NCI-H1105 treated with DMSO at 0.1 percent for 48 hours (cell line): ENCODE measurements around the gene TUBGCP5.

Experiments used
- DNase-seq: peaks from one replicate; lab custom pipeline; 2025; lab: John Stamatoyannopoulos, UW

Gene TUBGCP5

DNA sequence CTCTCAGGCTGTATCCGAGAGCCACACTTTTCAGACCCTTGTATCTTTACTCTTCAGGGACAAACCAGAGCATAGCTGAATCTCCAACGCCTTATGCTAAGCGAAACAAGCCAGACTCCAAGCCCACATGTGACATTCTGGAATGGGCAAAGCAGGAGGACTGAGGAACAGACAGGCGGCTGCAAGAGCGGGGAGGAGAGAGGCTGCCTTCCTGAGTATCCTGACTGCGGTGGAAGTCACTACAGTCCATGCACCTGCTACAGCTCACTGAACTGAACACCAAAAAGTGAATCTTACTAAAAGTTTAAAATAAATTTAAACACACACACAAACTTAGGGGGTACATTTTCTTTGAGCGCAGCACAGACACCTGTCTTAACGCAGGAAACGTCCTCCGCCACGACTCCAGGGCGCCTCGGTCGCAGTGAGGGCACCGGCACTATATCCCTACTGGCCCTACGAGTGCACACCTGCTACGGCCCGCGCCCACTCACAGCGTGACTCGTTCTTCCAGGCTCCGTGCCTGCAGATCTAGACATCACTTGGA lies 60.6 kb downstream of the TUBGCP5 start:
- DNase-seq = no peak

DNA sequence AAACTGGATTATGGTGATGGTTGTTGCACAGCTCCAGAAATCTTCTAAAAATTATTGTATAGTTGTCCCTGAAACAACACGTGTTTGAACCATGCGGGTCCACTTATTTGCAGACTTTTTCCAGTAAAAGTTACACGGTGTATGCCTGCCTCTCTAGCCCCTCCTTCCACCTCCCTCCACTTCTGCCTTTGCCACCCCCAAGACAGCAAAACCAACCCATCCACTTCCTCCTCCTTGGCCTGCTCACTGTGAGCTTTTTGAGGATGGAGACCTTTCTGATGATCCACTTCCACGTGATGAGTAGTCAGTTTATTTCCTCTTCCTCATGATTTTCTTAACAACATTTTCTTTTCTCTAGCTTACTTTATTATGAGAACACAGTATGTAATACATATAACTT lies 64.6 kb downstream of the TUBGCP5 start:
- no peak for DNase-seq

DNA sequence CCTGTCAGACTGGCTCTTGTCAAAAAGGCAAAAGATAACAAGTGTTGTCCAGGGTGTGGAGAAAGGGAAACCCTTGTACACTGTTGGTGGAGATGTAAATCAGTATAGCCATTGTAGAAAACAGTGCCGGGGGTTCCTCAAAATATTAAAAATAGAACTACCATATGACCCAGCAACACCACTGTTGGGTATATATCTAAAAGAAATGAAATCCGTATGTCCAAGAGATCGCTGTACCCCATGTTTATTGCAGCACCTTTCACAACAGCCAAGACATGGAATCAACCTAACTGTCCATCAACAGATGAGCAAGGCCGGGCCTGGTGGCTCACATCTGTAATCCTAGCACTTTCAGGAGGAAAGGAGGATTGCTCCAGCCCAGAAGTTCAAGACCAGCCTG lies 65.4 kb downstream of the TUBGCP5 start:
- no peak for DNase-seq

DNA sequence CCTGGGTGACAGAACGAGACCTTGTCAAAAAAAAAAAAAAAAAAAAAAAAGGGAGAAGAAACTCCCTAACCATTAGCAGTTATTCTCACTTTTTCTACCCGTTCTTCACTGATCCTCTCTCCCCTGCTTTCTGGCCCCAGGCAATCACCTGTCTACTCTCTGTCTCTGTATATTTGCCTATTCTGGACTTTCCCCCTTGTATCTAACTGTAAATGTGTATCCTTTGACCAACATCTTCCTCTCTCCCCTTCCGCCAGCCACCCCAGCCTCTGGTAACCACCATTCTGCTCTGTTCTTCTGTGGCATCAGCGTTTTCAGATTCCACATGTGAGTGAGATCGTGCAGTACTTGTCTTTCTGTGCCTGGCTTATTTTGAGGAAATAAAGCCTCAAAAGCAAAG lies 66.1 kb downstream of the TUBGCP5 start:
- no peak for DNase-seq

DNA sequence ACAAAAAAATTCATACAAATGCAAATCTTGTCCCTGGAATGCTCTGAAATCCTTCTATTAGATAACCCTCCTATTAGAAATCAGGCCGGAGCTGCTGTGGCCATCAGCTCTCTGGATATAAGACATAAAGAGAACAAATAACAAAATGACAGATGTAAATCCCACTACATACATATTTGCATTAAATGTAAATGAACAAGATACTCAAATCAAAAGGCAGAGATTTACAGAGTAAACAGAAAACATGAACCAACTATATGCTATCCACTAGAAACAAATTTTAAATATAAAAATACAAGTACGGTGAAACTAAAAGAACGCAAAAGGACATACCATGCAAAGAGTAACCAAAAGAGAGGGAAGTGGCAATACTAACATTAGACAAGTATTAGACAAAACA lies 69.9 kb downstream of the TUBGCP5 start:
- DNase-seq = no peak

- no peak for DNase-seq
These were observed 71.0 kb downstream of the TUBGCP5 start for GRCh38 chr15:22968366-22968765.

- DNase-seq = no peak
These were observed 72.1 kb downstream of the TUBGCP5 start for GRCh38 chr15:22967084-22967770.

- no peak for DNase-seq
These were observed 72.9 kb downstream of the TUBGCP5 start for GRCh38 chr15:22966321-22967083.

- no peak for DNase-seq
These were observed 75.7 kb downstream of the TUBGCP5 start for GRCh38 chr15:22963641-22964040.

DNA sequence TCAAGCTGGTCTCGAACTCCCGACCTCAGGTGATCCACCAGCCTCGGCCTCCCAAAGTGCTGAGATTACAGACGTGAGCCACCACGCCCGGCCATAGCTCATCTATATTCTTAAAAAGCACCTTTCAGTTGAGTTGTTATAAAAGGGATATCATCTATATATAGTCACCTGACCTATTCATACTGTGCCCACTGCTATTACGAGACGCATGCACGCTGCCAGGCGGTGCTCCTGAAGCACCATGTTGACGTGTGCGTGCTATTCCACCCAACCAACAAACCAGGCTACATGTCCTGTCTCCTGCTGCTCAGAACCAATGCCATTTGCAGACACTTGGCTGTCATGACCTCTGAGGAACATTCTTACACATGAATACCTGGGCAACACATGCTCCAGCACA lies 76.8 kb downstream of the TUBGCP5 start:
- no peak for DNase-seq

DNA sequence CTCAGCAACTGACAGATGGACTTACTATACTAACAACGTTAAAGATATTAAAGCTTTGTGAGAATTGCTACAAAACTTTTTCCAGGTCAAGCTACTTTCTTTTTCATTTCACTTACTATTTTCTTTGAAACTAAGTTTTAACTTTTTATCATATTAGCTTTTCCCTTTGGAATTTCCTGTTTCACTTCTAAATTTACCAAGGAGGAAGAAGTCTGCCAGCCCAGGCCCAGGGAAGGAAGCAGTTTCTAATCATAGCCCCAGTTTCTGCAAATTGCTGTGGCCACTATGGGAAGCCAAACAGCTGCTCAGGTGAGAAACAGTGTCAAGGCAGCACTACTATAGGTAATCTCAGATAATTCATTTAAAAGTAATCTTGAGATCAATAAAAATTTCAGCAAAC lies 77.6 kb downstream of the TUBGCP5 start:
- DNase-seq = no peak

DNA sequence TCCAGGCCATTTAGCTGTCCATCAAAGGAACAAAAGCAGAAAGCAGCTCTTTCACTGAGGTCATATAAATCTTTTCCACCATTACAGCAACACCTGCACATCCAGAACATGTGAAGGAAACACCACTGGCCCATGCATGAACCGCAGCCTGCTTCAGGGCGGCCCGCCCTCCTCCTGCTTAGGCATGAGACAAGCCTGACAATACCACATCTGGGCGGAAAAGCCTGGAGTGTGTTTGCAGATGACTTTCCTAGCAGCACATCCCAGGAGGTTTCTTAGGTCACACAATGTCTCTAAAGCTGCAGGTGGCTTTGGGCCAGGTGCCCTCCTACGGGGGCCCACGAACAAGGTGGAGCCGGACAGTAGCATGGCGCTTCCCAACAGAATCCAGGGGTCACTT lies 78.8 kb downstream of the TUBGCP5 start:
- no peak for DNase-seq

GRCh38 chr15:22960126-22960525 lies 79.2 kb downstream of the TUBGCP5 start:
- no peak for DNase-seq

- no peak for DNase-seq
These were observed 79.9 kb downstream of the TUBGCP5 start for GRCh38 chr15:22959321-22960101.

DNA sequence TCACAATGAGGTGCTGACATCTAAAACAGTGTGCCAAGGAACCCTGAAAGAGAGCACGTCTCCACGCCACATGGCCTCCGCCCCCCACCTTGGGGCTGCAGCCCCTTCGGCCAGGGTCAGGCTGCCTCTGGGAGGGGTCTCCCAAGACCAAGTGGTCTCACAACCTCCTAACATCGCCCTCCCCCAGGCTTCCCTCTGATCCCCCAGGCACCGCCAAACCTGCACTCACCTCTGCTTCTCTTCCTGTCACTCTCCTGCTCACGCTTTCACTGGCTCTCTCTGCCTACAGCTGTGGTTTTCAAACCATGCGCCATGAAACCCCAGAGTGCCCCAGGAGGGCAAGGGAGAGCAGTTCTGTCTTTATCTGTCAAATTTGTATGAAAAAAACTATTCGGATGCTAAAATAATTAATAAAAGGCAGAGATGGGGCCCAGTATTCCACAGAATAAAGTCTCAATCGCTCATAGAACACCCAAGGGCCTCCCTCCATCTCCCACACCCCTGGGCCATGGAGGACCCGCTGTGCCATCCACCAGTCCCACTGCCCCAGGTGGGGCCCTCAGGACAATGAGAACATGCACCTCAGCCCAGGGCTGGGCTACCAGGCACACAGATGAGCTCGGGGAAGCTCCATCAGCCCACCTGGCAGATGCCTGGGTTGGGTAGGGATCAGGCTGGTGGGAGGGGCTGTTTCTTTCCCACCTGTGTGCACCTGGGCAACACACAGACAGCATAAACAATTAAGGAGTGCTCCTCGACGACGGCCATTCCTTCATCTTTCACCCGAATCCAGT lies 80.7 kb downstream of the TUBGCP5 start:
- no peak for DNase-seq

DNA sequence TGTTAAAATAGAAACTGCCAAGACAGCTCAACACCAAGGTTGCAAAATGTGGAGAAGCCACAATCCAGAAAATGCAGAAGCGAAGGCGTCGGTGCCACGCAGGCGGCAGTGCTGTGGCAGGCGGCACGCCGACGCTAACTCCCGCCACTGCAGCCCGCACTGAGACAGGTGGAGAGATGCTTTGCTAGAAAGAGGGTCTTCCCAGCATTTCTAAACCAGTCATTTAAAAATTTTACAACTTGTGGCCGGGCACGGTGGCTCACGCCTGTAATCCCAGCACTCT lies 82.5 kb downstream of the TUBGCP5 start:
- no peak for DNase-seq

DNA sequence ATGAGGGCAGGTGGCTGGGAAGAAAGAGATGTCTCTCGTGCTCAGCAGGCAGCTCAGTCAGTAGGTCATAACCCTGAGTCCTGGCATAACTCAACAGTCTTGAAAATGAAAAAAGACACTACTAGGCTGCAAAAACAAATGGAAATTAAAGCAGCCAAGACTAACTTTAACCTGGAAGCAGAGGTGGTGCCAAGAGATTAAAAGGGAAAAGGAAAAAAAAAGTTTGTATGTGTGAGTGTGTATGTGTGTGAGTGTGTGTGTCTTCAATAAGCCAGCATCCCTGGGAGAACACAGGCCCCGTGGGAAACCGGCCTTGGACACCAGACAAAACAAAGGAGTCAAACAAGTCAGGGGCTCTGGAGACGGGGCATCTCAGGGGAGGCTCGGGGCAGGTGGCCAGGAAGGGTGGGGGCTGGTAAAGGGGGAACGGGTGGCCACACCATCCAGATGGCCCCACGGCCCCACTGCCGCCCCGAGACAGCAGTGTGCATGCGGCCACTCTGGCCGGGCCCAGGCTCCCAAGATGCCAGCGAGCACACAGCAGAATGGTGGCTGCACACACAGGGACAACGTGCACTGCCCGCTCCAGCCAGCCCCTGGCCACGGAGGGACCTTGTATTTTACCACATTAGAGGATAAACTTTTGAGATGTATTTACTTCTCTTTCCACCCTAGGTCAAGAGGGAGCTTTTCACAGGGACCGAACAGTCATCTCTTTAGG lies 83.0 kb downstream of the TUBGCP5 start:
- no peak for DNase-seq

DNA sequence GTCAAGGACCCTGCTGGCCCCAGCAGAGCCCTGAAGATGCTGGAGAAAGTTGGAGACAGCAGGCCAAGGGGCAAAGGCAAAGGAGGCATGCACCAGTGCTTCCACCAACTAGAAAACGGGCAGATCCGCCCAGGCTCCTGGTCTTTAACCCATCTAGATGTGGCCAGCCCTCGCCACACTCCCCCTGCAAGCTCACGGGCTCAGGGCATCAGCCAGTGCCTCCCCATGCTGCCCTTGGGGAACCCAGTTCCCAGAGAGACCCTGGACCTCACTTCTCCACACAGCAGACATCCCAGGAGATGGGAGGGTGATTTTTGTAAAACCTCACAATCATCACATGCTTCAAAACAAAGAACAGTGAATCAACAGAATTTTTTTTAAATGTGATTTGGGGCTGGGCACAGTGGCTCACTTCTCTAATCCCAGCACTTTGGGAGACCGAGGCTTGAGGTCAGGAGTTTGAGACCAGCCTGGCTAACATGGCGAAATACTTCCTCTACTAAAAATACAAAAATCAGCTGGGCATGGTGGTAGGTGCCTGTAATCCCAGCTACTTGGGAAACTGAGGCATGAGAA lies 83.7 kb downstream of the TUBGCP5 start:
- DNase-seq = no peak

GRCh38 chr15:22954798-22955543 lies 84.4 kb downstream of the TUBGCP5 start:
- no peak for DNase-seq

GRCh38 chr15:22954326-22954725 lies 85.0 kb downstream of the TUBGCP5 start:
- DNase-seq = no peak
